D721Med (cell line): ENCODE measurements around the gene AFG1L.

Source experiments
- DNase-seq: peaks from one replicate; pipeline ENCODE4 v3.0.0; 2011; ENCODE audit warnings: low spot score; ENCODE audit not compliant: insufficient read length
- FAIRE-seq: peaks from 2 replicates; lab custom pipeline; 2011; peaks lifted over from hg19 to GRCh38; lab: Jason Lieb, UNC
- CTCF ChIP-seq: IDR thresholded peaks from 2 replicates; pipeline ENCODE4 v1.5.1; 2012; ENCODE audit warnings: mild to moderate bottlenecking, control low read depth; ENCODE audit not compliant: insufficient read depth; ENCODE audit errors: missing control alignments

The AFG1L gene

GRCh38 chr6:108468346-108468745 is 173.5 kb downstream of the AFG1L start:
- FAIRE-seq (no peak), DNase-seq (no peak)
- no peak for TF ChIP-seq CTCF

- FAIRE-seq (no peak), DNase-seq (no peak)
- no peak for TF ChIP-seq CTCF
These were observed 174.5 kb downstream of the AFG1L start for GRCh38 chr6:108469316-108469715.

GRCh38 chr6:108473197-108473596 is 178.3 kb downstream of the AFG1L start:
- FAIRE-seq (no peak), DNase-seq (no peak)
- no peak for TF ChIP-seq CTCF

- FAIRE-seq = no peak
- TF ChIP-seq CTCF = no peak
These were observed 181.5 kb downstream of the AFG1L start for GRCh38 chr6:108476376-108476775.

GRCh38 chr6:108476847-108477430 is 182.1 kb downstream of the AFG1L start:
- DNase-seq (no peak), FAIRE-seq (no peak)
- no peak for TF ChIP-seq CTCF

More at GRCh38 chr6:108476376-108476775, 181.5 kb downstream of the AFG1L start:
- DNase-seq = no peak

GRCh38 chr6:108482559-108482958 is 187.7 kb downstream of the AFG1L start:
- no peak for DNase-seq
- TF ChIP-seq CTCF = no peak
- no peak for FAIRE-seq

- DNase-seq = no peak
- FAIRE-seq = no peak
- no peak for TF ChIP-seq CTCF
These were observed 189.2 kb downstream of the AFG1L start for GRCh38 chr6:108484016-108484415.
